SU-DHL-6 (cell line): ENCODE measurements around the gene GUCY1B1.

Experiments used
- CTCF ChIP-seq: fragments of 200-600 bp; sonication (generic); IDR thresholded peaks from one replicate; pipeline ENCODE4 v1.5.1; 2017; ENCODE audit warnings: antibody characterized with exemption, mild to moderate bottlenecking, low read length, moderate library complexity; ENCODE audit not compliant: insufficient read depth, poor library complexity, severe bottlenecking
- EZH2phosphoT487 ChIP-seq: fragments of 200-600 bp; sonication (generic), shearing (Covaris generic); conservative IDR thresholded peaks from 2 replicates; pipeline ENCODE4 v1.6.1; 2018; ENCODE audit warnings: mild to moderate bottlenecking, antibody characterized with exemption, low read length, moderate library complexity, mixed read lengths

GRCh38 chr4:155738548-155738947 is 20.3 kb upstream of the GUCY1B1 start:
- TF ChIP-seq CTCF (no peak), EZH2phosphoT487 (no peak)
